ENCODE results near the gene DENND6B.
"Not testable (repeated sequence)": the region's sequence is repeated elsewhere in the genome, so short reads cannot be mapped to it uniquely, and the experiment has no call there.

The DENND6B gene

GRCh38 chr22:50274771-50275170, 52.0 kb downstream of the DENND6B start:
- no peak overlapping the region for H3K27ac ChIP-seq
- no peak for DNase-seq (ENCODE audit: low read depth, low spot score)

- DNase-seq (ENCODE audit: low read depth, low spot score) = no peak
- no peak overlapping the region for H3K27ac ChIP-seq
Measured at GRCh38 chr22:50274311-50274710, 52.5 kb downstream of the DENND6B start.

- not testable (repeated sequence) for H3K27ac ChIP-seq; DNase-seq (ENCODE audit: low read depth, low spot score)
Measured at GRCh38 chr22:50273781-50274180, 53.0 kb downstream of the DENND6B start.

GRCh38 chr22:50273352-50273751, 53.5 kb downstream of the DENND6B start:
- not testable (repeated sequence) for H3K27ac ChIP-seq; DNase-seq (ENCODE audit: low read depth, low spot score)

GRCh38 chr22:50272044-50272802, 54.6 kb downstream of the DENND6B start:
- H3K27ac ChIP-seq = no peak overlapping the region
- DNase-seq (ENCODE audit: low read depth, low spot score) = no peak

- DNase-seq (ENCODE audit: low read depth, low spot score) = no peak
- no peak overlapping the region for H3K27ac ChIP-seq
Measured at GRCh38 chr22:50271519-50271970, 55.3 kb downstream of the DENND6B start.

GRCh38 chr22:50270666-50271394, 56.0 kb downstream of the DENND6B start:
- H3K27ac ChIP-seq = no peak overlapping the region
- DNase-seq (ENCODE audit: low read depth, low spot score) = no peak

- DNase-seq (ENCODE audit: low read depth, low spot score) = no peak
- no peak within 1 kb of the TSS for H3K27ac ChIP-seq
Measured at GRCh38 chr22:50269970-50270665, 56.7 kb downstream of the DENND6B start, which contains the start of gene MAPK11. MAPK11 (minus strand) TSS chr22:50270380; CDS start chr22:50270292, 88 bp downstream.

- H3K27ac ChIP-seq = no peak overlapping the region
- DNase-seq (ENCODE audit: low read depth, low spot score) = no peak
Measured at GRCh38 chr22:50269573-50269969, 57.2 kb downstream of the DENND6B start.

GRCh38 chr22:50268655-50269113, 58.1 kb downstream of the DENND6B start:
- no peak for DNase-seq (ENCODE audit: low read depth, low spot score)
- H3K27ac ChIP-seq = no peak overlapping the region

- H3K27ac ChIP-seq = no peak overlapping the region
- DNase-seq (ENCODE audit: low read depth, low spot score) = no peak
Measured at GRCh38 chr22:50267591-50268390, 59.0 kb downstream of the DENND6B start.

GRCh38 chr22:50266994-50267393, 59.8 kb downstream of the DENND6B start:
- H3K27ac ChIP-seq = no peak overlapping the region
- DNase-seq (ENCODE audit: low read depth, low spot score) = no peak

- DNase-seq (ENCODE audit: low read depth, low spot score) = no peak
- no peak overlapping the region for H3K27ac ChIP-seq
Measured at GRCh38 chr22:50264946-50265669, 61.7 kb downstream of the DENND6B start.

GRCh38 chr22:50264104-50264745, 62.6 kb downstream of the DENND6B start:
- H3K27ac ChIP-seq = no peak overlapping the region
- no peak for DNase-seq (ENCODE audit: low read depth, low spot score)

- DNase-seq (ENCODE audit: low read depth, low spot score) = no peak
- no peak overlapping the region for H3K27ac ChIP-seq
Measured at GRCh38 chr22:50262973-50263617, 63.7 kb downstream of the DENND6B start.

GRCh38 chr22:50262460-50262911, 64.3 kb downstream of the DENND6B start:
- no peak for DNase-seq (ENCODE audit: low read depth, low spot score)
- H3K27ac ChIP-seq = no peak overlapping the region

- H3K27ac ChIP-seq = peak within 1 kb of the TSS; percentile 5
- DNase-seq (ENCODE audit: low read depth, low spot score) = no peak
Measured at GRCh38 chr22:50261615-50262459, 65.0 kb downstream of the DENND6B start, which contains the start of gene MAPK12. MAPK12 (minus strand) TSS chr22:50261683; CDS start chr22:50261509, 174 bp downstream.
